AG09319 (cell line): Measurements from ENCODE around the gene ARHGAP42.

Source experiments
- DNase-seq: peaks from one replicate; pipeline ENCODE4 v3.0.0-alpha.2; 2010; ENCODE audit warnings: low read depth; ENCODE audit errors: extremely low read depth
- CTCF ChIP-seq: IDR thresholded peaks from 2 replicates; pipeline ENCODE4 v1.5.1; 2011; ENCODE audit warnings: low read depth, mild to moderate bottlenecking, inconsistent platforms, low read length, moderate library complexity

ARHGAP42 gene

GRCh38 chr11:100681064-100681502 lies 6.0 kb upstream of the ARHGAP42 start:
- DNase-seq: no peak
- no peak for TF ChIP-seq CTCF

GRCh38 chr11:100682247-100682969 lies 4.7 kb upstream of the ARHGAP42 start:
- DNase-seq: no peak
- TF ChIP-seq CTCF: peak; percentile 53

GRCh38 chr11:100683126-100683525 lies 4.0 kb upstream of the ARHGAP42 start:
- TF ChIP-seq CTCF: no peak
- no peak for DNase-seq

- TF ChIP-seq CTCF: no peak
- DNase-seq: no peak
Observed at GRCh38 chr11:100684101-100685065, 2.7 kb upstream of the ARHGAP42 start.

- no peak for TF ChIP-seq CTCF
- no peak for DNase-seq
Observed at GRCh38 chr11:100686476-100687053, 523 bp upstream of the ARHGAP42 start.

- TF ChIP-seq CTCF: peak; percentile 76
Observed at GRCh38 chr11:100687630-100688395, 725 bp downstream of the ARHGAP42 start.

More at GRCh38 chr11:100687630-100688395, 725 bp downstream of the ARHGAP42 start:
- DNase-seq: peak; percentile 66
